Stimulated activated CD4-positive, alpha-beta T cell treated with anti-CD3 and anti-CD28 coated beads, Interleukin-1b, Interleukin-23, amount 100 ng/mL, for 24 hours (primary cell): ENCODE results near the gene SLC22A7.
"Not testable (repeated sequence)": the region's sequence is repeated elsewhere in the genome, so short reads cannot be mapped to it uniquely, and the experiment has no call there.

Experiments used
- DNase-seq, 4 experiments: peaks; one replicate each; pipeline ENCODE4 v3.0.0-alpha.2; 2020; ENCODE audit warnings: low read depth in 4 of 4, low spot score in 1 of 4

Gene SLC22A7

DNA sequence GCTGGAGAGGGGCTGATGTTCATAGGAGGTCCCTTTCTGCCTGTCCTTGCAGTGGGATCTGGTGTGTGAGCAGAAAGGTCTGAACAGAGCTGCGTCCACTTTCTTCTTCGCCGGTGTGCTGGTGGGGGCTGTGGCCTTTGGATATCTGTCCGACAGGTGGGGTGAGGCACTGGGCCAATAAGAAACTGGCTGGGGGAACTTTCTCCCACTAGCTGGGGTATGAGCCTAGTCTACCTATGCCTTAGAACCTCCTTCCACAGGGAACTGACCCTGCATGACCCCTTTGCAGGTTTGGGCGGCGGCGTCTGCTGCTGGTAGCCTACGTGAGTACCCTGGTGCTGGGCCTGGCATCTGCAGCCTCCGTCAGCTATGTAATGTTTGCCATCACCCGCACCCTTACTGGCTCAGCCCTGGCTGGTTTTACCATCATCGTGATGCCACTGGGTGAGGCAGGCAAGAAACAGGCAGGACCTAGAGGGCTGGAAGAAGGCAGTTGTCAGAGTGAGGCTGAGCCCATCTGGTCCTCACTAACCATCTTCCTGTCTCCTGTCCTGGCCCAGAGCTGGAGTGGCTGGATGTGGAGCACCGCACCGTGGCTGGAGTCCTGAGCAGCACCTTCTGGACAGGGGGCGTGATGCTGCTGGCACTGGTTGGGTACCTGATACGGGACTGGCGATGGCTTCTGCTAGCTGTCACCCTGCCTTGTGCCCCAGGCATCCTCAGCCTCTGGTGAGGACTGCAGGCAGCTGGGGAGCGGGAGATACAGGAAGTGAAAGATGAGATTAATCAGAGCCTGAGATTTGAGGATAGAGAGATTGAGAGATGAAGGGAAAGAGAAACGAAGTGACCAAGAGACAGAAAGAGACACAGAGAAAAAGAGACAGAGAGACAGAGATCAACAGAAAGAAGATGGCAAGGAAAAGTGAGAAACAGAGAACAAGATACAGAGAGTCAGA is 1.6 kb downstream of the SLC22A7 start:
- DNase-seq: no peak

DNA sequence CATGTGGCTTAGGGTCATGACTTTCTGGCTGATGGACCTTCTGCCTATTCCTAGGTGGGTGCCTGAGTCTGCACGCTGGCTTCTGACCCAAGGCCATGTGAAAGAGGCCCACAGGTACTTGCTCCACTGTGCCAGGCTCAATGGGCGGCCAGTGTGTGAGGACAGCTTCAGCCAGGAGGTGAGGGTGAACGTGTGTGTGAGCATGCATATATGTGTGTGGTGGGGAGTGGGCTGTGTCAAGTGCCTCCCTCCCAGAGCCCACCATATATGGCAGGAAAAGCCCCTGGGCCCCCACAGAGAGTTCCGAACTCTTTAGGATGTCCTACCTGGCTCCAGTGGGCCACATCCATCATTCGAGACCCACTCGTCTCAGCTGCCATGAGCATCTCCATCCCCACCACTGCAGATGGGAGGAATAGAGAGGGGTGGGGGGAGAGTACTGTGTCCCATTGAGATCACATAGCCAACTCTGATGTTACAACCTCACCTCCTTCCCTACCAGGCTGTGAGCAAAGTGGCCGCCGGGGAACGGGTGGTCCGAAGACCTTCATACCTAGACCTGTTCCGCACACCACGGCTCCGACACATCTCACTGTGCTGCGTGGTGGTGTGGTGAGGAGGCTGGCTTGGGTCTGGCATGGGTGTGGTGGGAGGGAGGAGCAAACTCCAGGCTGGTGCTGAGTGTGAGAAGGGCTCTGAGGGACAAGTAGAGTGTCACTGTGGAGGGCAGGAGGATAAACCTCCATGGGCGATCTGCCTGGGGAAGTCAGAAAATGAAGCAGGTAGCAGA is 3.2 kb downstream of the SLC22A7 start:
- DNase-seq: no peak

DNA sequence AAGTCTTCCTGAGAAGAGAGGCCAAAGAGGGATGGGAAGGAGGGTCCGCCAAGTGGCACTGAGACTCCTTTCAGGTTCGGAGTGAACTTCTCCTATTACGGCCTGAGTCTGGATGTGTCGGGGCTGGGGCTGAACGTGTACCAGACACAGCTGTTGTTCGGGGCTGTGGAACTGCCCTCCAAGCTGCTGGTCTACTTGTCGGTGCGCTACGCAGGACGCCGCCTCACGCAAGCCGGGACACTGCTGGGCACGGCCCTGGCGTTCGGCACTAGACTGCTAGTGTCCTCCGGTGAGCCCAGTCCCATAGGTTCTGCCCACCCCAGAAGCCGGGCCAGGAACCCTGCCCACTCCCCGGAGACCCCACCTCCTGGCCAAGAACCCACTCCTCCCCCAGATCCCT is 4.1 kb downstream of the SLC22A7 start:
- DNase-seq: no peak

DNA sequence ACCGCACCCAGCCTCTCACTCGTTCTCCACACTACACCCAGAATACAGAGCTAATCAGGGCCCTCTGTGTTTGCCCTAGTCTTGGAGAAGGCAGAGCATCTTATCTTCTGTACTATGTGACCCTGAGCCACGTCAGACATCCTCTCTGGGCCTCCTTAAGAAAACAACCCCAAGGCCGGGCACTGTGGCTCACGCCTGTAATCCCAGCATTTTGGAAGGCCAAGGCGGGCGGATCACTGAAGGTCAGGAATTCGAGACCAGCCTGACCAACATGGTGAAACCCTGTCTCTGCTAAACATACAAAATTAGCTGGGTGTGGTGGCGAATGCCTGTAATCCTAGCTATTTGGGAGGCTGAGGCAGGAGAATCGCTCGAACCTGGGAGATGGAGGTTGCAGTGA is 4.9 kb downstream of the SLC22A7 start:
- not testable (repeated sequence) for DNase-seq

DNA sequence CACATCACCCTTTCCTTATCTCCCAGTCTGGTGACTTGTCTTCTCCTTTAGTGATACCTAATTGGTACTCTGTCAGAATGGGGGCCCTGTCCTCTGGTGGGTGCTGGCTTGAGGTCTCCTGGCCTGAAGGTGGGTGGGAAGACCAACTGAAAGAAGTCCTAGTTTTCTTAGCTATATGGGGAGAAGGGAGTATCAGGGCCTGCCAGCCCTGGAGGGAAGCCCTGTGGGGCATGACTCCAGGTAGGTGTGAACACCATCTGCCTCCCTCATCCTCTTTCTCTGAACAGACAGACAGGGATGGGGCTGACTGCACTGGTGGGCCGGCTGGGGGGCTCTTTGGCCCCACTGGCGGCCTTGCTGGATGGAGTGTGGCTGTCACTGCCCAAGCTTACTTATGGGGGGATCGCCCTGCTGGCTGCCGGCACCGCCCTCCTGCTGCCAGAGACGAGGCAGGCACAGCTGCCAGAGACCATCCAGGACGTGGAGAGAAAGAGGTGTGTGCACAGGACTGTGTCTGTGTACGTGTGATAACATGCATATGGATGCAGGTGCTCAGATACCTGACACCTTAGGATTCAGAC is 5.8 kb downstream of the SLC22A7 start:
- DNase-seq: no peak

DNA sequence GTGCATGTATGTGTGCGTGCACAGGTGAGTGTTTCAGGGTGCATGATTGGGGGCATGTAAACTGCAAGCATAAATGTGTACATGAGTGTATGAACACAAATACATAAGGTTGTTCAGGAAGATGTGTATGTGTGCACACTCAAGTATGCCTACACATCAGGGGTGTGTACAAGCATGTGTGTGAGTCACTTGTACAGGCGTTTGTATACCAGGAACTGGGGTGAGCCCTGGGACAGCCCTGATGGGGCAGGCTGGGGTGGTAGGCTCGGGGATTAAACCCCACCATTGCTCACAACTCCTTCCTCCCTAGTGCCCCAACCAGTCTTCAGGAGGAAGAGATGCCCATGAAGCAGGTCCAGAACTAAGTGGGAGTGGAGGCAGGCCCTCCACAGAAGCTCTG is 6.3 kb downstream of the SLC22A7 start:
- DNase-seq: no peak

DNA sequence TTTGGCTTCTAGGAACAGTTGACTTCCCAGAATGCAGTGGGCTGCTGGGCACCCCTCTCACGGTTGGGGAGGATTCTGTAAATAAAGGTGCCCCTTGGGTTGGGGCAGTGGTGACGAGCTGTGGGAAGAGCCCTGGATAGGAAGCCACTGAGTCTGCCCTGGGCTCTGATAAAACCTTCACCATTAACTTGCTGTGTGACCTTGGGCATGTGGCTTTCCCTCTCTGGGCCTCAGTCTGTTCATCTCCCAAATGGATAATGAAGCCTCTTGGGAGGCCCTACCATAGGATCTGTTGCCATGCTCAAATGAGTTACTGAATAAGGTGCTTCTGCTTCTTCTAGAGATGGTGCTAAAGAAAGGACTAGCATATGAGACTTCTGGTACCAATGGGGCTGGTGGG is 6.8 kb downstream of the SLC22A7 start:
- no peak for DNase-seq

DNA sequence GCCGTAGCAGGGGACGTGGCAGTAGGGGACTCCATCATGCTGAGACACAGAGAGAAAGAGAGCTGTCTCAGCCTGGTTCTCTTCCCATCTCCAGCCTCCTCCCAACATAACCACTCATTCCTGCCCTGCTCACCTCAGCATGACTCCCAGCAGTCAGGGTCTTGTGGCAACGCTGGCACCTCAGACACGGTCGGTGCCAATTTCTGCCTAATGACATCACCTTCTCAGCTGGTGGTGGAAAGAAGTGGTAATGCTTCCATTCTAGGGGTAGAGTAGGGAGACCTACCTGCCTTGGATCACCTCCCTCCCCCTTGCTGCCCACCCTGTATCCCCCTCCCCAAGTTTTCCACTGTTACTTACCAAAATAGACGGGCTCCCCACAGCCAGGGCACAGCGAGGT is 8.0 kb downstream of the SLC22A7 start:
- DNase-seq: no peak

DNA sequence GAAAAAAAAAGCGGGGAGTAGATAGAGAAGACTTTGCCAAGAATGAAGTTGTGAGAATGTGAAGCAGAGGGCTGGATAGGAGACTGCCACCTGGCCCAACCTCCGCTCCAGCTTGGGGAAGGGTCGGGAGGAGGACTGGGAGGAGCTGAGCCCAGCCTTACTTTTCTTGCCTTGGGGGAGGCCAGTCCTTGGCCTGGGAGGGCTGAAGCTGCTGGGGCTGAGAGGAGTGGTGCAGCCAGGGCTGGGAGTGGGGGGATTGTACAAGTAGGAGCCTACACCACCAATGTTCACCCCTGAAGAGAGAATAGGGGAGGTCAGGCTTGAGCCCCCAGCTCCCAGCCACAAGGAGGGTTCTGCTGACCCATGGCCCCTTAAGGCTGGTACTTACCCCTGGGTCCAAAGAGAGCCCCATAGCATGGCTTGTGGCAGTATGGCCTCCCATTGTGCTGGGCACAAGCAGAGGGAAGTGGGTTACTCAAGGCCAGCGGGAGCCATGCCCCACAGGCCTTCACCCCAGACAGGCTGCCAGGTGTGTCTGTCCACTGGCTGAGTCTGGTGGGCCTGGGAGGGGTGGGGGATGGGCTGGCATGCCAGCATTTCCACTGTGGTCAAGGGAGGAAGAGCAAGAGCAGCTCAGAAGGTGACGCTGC is 9.5 kb downstream of the SLC22A7 start:
- DNase-seq: no peak

DNA sequence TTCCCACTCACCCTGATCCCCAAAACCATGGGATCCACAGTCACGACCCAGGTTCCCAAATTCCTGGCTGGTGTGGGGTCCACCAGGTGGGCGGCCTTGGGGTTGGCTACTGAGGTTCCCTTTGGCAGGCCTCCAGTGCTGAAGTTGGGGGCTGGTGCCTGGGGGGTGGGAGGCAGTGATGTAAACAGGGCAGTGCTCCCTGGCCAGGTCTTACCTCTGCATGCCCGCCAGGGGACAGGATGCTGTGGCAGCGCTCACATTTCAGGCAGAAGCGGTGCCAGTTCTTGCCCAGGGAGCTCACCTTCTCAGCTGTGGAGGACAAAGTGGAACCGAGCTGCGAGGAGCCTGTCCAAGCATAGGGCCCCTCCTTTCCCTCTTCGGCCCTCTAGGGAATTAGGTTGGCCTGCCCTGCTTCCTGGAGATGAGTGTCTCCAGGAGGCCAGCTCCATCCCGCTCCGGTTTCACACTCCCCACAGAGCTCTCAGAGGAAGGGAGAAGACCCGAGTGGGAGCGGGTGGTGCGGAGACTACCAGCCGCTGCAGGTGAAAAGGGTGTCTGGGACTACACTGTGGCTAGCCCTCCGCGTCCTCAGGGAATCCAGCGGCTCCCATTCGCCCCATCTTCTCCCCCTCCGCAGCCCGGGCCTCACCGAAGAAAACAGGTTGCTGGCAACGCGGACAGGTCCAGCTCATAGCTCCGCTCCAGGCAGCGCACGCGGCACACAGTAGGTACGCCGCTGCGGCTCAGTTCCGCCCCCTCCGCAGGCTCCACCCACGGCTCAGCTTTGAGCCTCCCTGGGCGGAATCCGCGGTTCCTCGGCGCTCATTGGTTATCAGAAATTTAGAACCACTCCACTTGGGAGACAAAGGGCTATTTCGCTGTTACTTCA is 10.3 kb downstream of the SLC22A7 start, which contains the start of gene CRIP3:
TSS of gene CRIP3 (minus strand) at position 726 of the 889 bp plus-strand sequence. CDS start at position 692, 34 bp downstream.
- DNase-seq: peak in 3 of 4 experiments; percentile 8 to 46 (median 25)

DNA sequence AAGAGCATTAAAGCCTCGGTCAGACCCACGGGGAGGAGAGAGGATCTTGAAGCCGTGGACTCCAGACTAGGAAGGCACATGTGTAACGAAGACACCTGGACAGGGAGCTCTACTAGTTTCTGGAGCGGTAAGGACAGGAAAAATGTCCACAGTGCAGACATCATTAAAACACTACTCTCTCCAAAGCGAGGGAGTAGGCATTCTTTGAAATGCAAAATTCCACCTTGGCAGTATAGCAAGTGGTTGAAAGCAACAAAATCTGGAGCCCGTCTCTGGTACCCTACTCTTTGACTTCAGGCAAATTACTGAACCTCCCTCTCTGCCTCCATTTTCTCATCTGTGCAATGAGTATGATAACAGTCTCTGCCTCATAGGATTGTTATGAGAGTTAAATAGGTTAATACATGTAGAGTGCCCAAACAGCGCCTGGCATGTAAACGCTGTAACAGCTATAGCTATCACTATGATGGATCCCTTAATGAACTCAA is 11.0 kb downstream of the SLC22A7 start:
- no peak for DNase-seq

DNA sequence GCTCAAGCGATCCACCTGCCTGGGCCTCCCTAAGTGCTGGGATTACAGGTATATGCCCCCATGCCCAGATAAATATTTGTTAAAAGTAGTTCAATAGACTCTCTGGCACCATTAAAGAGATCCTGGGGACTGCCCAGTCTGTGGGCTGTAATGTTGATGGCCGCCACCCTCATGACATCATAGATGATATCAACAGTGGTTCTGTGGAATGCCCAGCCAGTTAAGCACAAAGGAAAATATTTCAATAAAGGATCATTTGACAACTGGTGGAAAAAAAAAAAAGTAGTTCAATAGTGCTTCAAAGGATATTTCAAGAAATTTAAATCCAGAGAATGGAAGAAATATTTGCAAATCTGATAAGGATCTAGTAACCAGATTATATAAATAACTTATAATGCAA is 12.1 kb downstream of the SLC22A7 start:
- no peak for DNase-seq

DNA sequence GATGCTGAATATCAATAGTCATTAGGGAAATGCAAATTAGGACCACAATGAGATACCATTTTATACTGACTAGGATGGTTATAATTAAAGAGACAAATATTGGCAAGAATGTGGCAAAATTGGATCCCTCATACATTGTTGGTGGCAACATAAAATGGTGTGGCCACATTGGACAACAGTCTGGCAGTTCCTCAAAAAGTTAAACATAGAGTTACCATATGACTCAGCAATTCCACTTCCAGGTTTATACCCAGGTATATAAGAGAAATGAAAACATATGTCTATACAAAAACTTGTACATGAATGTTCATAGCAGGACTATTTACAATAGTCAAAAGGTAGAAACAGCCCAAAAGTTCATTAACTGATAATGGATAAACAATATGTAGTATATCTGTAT is 12.6 kb downstream of the SLC22A7 start:
- DNase-seq: no peak

DNA sequence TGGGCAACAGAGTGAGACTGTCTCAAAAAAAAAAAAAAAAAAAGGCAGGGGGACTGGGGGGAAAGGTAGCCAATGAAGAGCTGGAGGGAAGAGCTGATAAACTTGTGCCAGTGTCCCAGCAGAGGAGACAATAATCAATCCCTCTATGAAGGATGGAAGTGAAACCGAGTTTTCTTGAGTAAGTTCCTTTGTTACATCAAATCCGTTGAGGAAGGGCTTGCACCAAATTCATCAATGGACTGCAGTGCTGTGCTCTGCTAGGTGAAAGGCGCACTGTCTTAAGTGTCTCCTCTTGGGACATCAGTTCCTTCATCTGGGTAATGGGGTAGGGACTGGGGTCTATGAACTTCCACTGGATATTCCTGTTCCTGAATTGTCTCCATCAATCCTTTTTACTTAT is 13.6 kb downstream of the SLC22A7 start:
- DNase-seq: no peak

DNA sequence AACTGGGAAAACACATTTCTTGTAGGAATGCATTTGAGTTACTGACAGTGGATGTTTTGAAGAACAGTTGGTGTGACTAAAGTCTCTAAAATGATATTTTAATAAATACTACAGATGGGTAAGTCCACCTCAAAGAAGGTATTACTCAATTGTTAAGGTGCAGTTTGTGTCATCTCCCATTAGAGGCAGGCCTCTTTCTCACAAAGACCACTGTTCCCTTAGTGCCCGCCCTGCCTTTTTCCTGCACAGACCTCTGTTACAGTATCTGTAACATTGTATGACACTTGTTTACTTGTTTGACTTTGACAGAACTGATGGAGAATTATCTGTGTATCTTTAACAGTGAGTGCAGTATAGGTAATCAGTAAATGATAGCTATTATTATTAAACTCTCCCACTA is 15.8 kb downstream of the SLC22A7 start:
- DNase-seq: no peak

DNA sequence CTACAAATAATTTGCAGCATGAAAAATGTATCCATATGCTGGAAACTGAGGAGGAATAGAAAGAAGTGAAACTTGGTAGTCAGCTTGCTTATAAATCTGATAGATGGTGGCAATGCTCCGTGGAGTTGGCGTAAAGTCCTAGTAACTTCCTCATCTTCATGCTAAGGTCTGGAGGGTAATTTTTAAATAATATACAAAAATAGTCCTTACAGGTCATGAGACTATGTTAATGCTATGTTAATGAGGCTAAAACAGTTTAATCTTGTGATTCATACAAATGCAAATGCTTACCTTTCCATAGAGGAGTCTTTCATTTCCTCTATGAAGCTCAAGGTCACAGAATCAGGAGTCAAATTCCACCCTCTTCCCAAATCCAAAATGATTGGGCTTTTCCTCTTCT is 20.0 kb downstream of the SLC22A7 start:
- DNase-seq: no peak

DNA sequence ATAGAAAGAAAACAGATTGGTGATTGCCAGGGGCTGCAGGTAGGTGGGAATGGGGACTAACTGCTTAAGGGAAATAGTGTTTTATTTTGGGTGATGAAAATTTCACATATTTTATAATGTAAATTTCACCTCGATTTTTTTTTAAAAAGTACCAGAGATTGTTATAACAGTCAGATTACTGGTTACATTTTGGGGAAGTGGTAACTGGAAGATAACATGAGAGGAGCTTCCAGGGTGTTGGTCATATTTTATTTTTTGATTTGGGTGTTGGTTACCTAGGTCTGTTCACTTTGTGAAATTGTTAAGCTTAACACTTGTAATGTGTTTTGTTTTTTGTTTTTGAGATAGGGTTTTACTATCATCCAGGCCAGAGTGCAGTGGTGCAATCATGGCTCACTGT is 27.8 kb downstream of the SLC22A7 start:
- no peak for DNase-seq

DNA sequence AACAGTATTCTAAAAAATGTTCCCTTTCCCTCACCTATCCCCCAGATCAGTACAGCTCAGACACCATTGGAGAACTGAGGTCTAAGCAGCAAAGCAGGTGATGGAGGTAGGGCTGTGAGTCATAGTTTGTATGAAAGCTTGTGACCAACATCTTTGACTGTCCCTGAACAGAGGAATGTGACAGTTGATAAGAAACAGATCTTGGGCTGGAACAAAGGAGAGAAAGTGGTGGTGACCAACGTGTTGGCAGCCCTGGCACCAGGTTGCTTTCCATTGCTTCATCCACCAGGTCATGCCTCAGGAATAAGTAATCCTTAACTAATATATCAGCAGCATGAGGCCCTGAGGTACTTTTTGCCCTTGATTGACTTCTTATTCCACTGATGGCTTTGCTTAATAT is 30.5 kb downstream of the SLC22A7 start:
- no peak for DNase-seq

DNA sequence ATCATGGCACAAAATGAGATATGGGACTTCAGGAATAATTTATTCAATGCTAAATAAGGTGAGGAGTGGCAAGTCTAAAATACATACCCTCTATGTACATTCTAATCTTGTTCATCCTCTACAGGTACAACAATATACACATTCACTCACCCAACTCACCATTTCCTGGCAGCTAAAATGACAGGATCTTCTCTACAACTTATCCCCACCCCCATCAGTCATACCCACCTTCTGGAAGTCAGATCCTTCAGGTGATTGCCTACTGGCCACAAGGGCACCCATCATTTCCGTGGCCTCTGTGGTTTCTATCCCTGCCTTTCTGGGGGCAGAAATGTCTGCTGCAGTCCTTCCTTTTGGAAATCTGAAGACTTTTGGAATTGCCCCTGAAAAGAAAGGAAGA is 33.4 kb downstream of the SLC22A7 start:
- no peak for DNase-seq

DNA sequence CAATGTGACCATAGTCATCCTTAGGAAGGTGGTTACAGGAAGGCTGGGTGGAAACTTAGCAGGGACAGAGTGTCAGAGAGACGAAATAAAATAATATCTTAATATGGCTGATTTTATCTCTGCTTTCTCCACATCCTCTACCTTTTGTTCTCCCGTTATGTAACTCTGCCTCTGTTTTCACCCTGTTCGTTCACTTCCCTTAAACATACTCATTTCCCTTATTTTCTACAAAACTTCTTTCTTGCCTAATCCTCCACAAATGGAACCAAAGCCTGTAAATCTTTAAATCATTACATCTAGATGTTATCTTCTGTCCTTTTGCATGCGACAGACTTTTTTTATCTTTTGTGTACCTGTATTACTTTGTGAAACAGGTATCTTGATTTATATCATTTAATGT is 33.8 kb downstream of the SLC22A7 start:
- DNase-seq: no peak
